ENCODE measurements around the gene ELOVL6.

DNA sequence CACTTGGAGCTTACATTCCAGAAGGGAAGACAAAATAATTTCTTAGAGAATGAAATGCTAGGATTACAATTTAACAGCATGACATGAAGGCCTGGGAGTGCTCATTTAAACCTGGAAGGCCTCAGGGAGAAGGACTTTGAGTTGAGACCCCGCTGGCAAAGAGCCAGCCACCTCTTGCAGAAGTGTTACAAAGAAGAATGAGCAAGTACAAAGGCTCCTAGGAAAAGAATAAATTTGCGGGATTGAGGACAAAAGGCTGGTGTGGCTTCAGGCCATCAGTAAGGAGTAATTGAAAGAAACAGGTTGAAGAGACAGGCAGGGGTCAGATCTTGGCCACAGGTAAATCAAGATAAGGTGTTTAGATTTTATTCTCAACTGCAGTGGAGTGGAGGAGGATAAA, 3.1 kb upstream of the ELOVL6 start:
- TF ChIP-seq, protein P1, sequence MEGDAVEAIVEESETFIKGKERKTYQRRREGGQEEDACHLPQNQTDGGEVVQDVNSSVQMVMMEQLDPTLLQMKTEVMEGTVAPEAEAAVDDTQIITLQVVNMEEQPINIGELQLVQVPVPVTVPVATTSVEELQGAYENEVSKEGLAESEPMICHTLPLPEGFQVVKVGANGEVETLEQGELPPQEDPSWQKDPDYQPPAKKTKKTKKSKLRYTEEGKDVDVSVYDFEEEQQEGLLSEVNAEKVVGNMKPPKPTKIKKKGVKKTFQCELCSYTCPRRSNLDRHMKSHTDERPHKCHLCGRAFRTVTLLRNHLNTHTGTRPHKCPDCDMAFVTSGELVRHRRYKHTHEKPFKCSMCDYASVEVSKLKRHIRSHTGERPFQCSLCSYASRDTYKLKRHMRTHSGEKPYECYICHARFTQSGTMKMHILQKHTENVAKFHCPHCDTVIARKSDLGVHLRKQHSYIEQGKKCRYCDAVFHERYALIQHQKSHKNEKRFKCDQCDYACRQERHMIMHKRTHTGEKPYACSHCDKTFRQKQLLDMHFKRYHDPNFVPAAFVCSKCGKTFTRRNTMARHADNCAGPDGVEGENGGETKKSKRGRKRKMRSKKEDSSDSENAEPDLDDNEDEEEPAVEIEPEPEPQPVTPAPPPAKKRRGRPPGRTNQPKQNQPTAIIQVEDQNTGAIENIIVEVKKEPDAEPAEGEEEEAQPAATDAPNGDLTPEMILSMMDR (IDR thresholded peaks at IDR 0.05; ENCODE audit: low read depth, low read length) = no peak
- no peak for TF ChIP-seq POLR2A (IDR thresholded peaks at IDR 0.05; ENCODE audit: extremely low read depth, insufficient read length)
- TF ChIP-seq MAX (IDR thresholded peaks at IDR 0.05; ENCODE audit: low read depth, low read length) = no peak

All from NB4 (cell line).